HepG2 (cell line): Measurements from ENCODE around the gene SLC16A6. TPM values are rescaled to one million over a fixed set of nuclear protein-coding genes. Genes with fewer than 3 reads are reported as not detected.

ENCODE experiments used
- ARHGAP35 ChIP-seq: sonication (generic); formaldehyde crosslinking; IDR thresholded peaks from 2 replicates; pipeline ENCODE4 v1.9.0; 2022; ENCODE audit warnings: mild to moderate bottlenecking, inconsistent platforms, moderate library complexity, missing genetic modification reagents, borderline replicate concordance
- IRF2 ChIP-seq: IDR thresholded peaks from 2 replicates; pipeline ENCODE4 v1.6.1; 2018; ENCODE audit warnings: missing genetic modification reagents, missing compliant biosample characterization
- NFKB2 ChIP-seq: sonication (generic); formaldehyde crosslinking; IDR thresholded peaks from 2 replicates; pipeline ENCODE4 v1.4.0; 2020; ENCODE audit warnings: missing genetic modification reagents, borderline replicate concordance
- POGZ ChIP-seq: sonication (generic); formaldehyde crosslinking; IDR thresholded peaks from 2 replicates; pipeline ENCODE4 v1.4.0; 2020; ENCODE audit warnings: mild to moderate bottlenecking, missing genetic modification reagents
- XRCC5 ChIP-seq: fragments of 200-400 bp; formaldehyde crosslinking; optimal IDR thresholded peaks from 2 replicates; pipeline ENCODE3; 2017; ENCODE audit warnings: mild to moderate bottlenecking, low read length
- ZBTB42 ChIP-seq: sonication (generic); formaldehyde crosslinking; IDR thresholded peaks from 2 replicates; pipeline ENCODE4 v1.5.0; 2020; ENCODE audit warnings: mild to moderate bottlenecking, missing genetic modification reagents
- ZMAT3 ChIP-seq: sonication (generic); formaldehyde crosslinking; conservative IDR thresholded peaks from 2 replicates; pipeline ENCODE4 v1.7.0; 2021; ENCODE audit warnings: missing genetic modification reagents
- polyA plus RNA-seq, 8 experiments: library from polyadenylated mRNA; depleted of rRNA in 3 of 8; stranded (reverse) in 7 of 8; unstranded in 1 of 8; fragments of >200 nt; fragmentation: Illumina TruSeq in 4 of 8; extraction: Trizol in 4 of 8; gene quantifications; 2 replicates each; pipeline versions ENCODE4 v1.2.1 to v1.2.3, GENCODE V29; 2011 to 2016; ENCODE audit warnings: low read depth in 4 of 8, missing spikeins in 1 of 8, mixed read lengths in 1 of 8; ENCODE audit not compliant: insufficient read depth in 1 of 8
- total RNA-seq, 5 experiments: library from RNA; depleted of rRNA; stranded (reverse); fragments of >200 nt; fragmentation: Illumina TruSeq; extraction: Trizol; gene quantifications; 2 replicates each; pipeline ENCODE4 v1.2.3, GENCODE V29; 2016; ENCODE audit warnings: low read depth in 1 of 5
- TF ChIP-seq, protein P1 (sequence below), 2 experiments: fragments of 450-650 bp in 1 of 2; sonication (generic) in 1 of 2; formaldehyde crosslinking; IDR thresholded peaks; 2 replicates each; pipeline versions ENCODE4 v1.5.0 to v1.8.0; 2020 to 2022; ENCODE audit warnings: mild to moderate bottlenecking in 1 of 2, missing genetic modification reagents in 1 of 2
- TF ChIP-seq, protein P2 (sequence below): sonication (generic); formaldehyde crosslinking; IDR thresholded peaks from 2 replicates; pipeline ENCODE4 v1.5.1; 2020; ENCODE audit warnings: missing genetic modification reagents, mild to moderate bottlenecking, borderline replicate concordance
- TF ChIP-seq, protein P3 (sequence below), 2 experiments: sonication (generic) in 1 of 2; formaldehyde crosslinking in 1 of 2; IDR thresholded peaks; 2 replicates each; pipeline versions ENCODE4 v1.4.0 to v1.6.1; 2018 to 2020; ENCODE audit warnings: missing genetic modification reagents in 2 of 2, borderline replicate concordance in 1 of 2, low read depth in 1 of 2, mild to moderate bottlenecking in 1 of 2, missing biosample characterization in 1 of 2
- TF ChIP-seq, protein P4 (sequence below): sonication (generic); formaldehyde crosslinking; IDR thresholded peaks from 2 replicates; pipeline ENCODE4 v1.4.0; 2020; ENCODE audit warnings: missing genetic modification reagents
- TF ChIP-seq, protein P5 (sequence below): sonication (generic); formaldehyde crosslinking; IDR thresholded peaks from 2 replicates; pipeline ENCODE4 v1.4.0; 2020; ENCODE audit warnings: missing genetic modification reagents
- TF ChIP-seq, protein P6 (sequence below): sonication (generic); formaldehyde crosslinking; IDR thresholded peaks from 2 replicates; pipeline ENCODE4 v1.5.1; 2020; ENCODE audit warnings: mild to moderate bottlenecking, missing genetic modification reagents

The SLC16A6 gene
- total and polyA plus RNA-seq, 2 of the 13 experiments (the other 11 are each of a cell fraction or from before 2014, with no cell fraction given): 1.1 to 44.7 TPM

DNA sequence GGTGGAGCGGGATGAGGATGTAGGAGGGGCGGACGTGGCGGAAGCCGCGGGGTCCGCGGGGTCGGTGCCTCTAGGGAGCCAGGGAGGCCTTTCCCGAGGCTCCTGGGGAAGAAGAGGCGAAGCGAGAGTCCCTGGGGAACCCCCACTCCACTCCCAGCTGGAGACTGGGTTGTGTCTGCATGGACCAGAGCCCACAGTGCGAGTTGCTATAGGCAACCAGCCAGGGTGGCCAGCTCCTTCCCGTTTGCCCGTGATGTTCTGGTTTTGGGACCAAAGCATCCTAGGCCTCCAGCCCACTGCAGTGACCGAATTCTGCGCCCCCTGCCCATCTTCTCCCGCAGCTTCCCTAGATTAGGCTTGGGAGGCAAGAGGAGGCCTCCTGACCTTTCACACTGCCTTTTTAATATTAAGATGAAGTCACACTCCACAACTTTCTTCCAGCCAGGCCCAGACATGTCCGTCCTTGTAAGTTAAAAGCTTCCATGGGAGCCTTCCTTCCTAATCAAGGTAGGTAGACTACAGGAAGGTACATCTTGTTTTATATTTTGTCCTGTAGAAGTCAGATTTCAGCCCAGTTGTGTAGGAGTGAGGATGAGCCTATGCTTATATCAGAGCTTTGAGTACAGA, 42.6 kb downstream of the SLC16A6 start (continued):
- TF ChIP-seq ARHGAP35 (CRISPR knock-in tag): 0 out of 2 replicates have a peak, but pooled peaks have one; percentile 12
- no peak for TF ChIP-seq POGZ
- TF ChIP-seq, protein P1, sequence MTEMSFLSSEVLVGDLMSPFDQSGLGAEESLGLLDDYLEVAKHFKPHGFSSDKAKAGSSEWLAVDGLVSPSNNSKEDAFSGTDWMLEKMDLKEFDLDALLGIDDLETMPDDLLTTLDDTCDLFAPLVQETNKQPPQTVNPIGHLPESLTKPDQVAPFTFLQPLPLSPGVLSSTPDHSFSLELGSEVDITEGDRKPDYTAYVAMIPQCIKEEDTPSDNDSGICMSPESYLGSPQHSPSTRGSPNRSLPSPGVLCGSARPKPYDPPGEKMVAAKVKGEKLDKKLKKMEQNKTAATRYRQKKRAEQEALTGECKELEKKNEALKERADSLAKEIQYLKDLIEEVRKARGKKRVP (CRISPR knock-in tag; IDR thresholded peaks at IDR 0.05): no peak
- TF ChIP-seq, protein P2, sequence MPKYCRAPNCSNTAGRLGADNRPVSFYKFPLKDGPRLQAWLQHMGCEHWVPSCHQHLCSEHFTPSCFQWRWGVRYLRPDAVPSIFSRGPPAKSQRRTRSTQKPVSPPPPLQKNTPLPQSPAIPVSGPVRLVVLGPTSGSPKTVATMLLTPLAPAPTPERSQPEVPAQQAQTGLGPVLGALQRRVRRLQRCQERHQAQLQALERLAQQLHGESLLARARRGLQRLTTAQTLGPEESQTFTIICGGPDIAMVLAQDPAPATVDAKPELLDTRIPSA: no peak
- TF ChIP-seq NFKB2 (CRISPR knock-in tag): peak; percentile 6; the same call in 1 of the 2 replicates
- TF ChIP-seq XRCC5: no peak
- TF ChIP-seq ZMAT3: no peak
- TF ChIP-seq, protein P3, sequence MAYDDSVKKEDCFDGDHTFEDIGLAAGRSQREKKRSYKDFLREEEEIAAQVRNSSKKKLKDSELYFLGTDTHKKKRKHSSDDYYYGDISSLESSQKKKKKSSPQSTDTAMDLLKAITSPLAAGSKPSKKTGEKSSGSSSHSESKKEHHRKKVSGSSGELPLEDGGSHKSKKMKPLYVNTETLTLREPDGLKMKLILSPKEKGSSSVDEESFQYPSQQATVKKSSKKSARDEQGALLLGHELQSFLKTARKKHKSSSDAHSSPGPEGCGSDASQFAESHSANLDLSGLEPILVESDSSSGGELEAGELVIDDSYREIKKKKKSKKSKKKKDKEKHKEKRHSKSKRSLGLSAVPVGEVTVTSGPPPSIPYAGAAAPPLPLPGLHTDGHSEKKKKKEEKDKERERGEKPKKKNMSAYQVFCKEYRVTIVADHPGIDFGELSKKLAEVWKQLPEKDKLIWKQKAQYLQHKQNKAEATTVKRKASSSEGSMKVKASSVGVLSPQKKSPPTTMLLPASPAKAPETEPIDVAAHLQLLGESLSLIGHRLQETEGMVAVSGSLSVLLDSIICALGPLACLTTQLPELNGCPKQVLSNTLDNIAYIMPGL (CRISPR knock-in tag; IDR thresholded peaks at IDR 0.05; ENCODE audit: borderline replicate concordance in 1 of 2, low read depth in 1 of 2): no peak; a peak in 1 of 4 replicates
- TF ChIP-seq IRF2 (CRISPR knock-in tag): no peak
- no peak for TF ChIP-seq ZBTB42 (CRISPR knock-in tag)
- TF ChIP-seq, protein P4, sequence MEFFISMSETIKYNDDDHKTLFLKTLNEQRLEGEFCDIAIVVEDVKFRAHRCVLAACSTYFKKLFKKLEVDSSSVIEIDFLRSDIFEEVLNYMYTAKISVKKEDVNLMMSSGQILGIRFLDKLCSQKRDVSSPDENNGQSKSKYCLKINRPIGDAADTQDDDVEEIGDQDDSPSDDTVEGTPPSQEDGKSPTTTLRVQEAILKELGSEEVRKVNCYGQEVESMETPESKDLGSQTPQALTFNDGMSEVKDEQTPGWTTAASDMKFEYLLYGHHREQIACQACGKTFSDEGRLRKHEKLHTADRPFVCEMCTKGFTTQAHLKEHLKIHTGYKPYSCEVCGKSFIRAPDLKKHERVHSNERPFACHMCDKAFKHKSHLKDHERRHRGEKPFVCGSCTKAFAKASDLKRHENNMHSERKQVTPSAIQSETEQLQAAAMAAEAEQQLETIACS: no peak
- TF ChIP-seq, protein P5, sequence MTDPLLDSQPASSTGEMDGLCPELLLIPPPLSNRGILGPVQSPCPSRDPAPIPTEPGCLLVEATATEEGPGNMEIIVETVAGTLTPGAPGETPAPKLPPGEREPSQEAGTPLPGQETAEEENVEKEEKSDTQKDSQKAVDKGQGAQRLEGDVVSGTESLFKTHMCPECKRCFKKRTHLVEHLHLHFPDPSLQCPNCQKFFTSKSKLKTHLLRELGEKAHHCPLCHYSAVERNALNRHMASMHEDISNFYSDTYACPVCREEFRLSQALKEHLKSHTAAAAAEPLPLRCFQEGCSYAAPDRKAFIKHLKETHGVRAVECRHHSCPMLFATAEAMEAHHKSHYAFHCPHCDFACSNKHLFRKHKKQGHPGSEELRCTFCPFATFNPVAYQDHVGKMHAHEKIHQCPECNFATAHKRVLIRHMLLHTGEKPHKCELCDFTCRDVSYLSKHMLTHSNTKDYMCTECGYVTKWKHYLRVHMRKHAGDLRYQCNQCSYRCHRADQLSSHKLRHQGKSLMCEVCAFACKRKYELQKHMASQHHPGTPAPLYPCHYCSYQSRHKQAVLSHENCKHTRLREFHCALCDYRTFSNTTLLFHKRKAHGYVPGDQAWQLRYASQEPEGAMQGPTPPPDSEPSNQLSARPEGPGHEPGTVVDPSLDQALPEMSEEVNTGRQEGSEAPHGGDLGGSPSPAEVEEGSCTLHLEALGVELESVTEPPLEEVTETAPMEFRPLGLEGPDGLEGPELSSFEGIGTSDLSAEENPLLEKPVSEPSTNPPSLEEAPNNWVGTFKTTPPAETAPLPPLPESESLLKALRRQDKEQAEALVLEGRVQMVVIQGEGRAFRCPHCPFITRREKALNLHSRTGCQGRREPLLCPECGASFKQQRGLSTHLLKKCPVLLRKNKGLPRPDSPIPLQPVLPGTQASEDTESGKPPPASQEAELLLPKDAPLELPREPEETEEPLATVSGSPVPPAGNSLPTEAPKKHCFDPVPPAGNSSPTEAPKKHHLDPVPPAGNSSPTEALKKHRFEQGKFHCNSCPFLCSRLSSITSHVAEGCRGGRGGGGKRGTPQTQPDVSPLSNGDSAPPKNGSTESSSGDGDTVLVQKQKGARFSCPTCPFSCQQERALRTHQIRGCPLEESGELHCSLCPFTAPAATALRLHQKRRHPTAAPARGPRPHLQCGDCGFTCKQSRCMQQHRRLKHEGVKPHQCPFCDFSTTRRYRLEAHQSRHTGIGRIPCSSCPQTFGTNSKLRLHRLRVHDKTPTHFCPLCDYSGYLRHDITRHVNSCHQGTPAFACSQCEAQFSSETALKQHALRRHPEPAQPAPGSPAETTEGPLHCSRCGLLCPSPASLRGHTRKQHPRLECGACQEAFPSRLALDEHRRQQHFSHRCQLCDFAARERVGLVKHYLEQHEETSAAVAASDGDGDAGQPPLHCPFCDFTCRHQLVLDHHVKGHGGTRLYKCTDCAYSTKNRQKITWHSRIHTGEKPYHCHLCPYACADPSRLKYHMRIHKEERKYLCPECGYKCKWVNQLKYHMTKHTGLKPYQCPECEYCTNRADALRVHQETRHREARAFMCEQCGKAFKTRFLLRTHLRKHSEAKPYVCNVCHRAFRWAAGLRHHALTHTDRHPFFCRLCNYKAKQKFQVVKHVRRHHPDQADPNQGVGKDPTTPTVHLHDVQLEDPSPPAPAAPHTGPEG: no peak
- TF ChIP-seq, protein P6, sequence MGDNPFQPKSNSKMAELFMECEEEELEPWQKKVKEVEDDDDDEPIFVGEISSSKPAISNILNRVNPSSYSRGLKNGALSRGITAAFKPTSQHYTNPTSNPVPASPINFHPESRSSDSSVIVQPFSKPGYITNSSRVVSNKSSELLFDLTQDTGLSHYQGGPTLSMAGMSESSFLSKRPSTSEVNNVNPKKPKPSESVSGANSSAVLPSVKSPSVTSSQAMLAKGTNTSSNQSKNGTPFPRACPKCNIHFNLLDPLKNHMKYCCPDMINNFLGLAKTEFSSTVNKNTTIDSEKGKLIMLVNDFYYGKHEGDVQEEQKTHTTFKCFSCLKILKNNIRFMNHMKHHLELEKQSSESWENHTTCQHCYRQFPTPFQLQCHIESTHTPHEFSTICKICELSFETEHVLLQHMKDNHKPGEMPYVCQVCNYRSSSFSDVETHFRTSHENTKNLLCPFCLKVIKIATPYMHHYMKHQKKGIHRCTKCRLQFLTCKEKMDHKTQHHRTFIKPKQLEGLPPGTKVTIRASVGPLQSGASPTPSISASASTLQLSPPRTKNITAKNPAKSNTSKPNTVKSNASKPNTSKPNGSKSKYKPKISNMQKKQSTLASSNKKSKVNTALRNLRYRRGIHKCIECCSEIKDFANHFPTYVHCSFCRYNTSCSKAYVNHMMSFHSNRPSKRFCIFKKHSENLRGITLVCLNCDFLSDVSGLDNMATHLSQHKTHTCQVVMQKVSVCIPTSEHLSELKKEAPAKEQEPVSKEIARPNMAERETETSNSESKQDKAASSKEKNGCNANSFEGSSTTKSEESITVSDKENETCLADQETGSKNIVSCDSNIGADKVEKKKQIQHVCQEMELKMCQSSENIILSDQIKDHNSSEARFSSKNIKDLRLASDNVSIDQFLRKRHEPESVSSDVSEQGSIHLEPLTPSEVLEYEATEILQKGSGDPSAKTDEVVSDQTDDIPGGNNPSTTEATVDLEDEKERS: 0 out of 2 replicates have a peak, but pooled peaks have one; percentile 50
